NCI-H82 treated with DMSO at 0.1 percent for 48 hours (cell line): ENCODE data around the gene CACNA2D1.

Experiments
- DNase-seq: peaks from one replicate; lab custom pipeline; 2025; ENCODE audit not compliant: unreplicated experiment; lab: John Stamatoyannopoulos, UW

CACNA2D1 gene

GRCh38 chr7:81902536-81902935 is 541.0 kb downstream of the CACNA2D1 start:
- no peak for DNase-seq
